ENCODE data around the gene TPBGL.
A peak's percentile ranks its signal among the peaks of the same experiment; 100 is the strongest.

The TPBGL gene

DNA sequence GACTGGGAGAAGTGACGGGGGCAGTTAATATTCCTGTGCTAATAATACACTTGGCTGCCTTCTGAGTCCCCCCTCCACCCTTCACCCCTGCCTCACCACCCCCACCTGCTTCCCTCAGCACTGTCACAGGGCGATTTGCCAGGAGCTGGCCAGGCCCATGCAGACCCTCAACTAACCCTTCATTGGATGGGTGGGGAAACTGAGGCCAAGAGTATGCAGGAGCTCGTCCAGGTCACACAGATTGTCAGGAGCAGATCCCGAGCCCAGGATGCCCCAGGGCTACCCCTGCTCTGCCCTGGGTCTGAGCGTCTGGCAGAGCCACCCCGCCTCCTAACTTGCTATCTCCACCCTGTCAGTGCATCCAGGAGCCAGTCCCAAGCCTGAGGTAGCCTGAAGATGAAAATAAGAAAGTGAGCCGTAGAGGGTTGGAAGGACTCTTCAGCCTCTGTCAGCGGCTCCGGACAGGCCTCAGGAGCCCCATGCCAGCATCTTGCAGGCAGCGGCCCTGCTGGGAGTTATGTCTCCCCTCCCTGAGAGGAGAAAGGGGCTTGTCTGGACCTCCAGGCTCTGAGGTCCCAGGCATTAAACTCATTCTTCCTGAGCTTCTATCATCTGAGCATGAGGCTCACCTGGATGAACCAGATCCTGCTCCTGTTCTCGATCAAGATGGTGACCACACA is 6.2 kb downstream of the TPBGL start:
- Mint-ChIP-seq H3K4me3 (no peak overlapping the region), H3K4me1 (ENCODE audit: low read depth) (peaks cover 7% of the 10 kb centered on the region), H3K27me3 (peaks cover 30% of the 10 kb centered on the region), H3K9me3 (no peaks in the 10 kb centered on the region), H3K36me3 (ENCODE audit: low read depth) (no peaks in the 10 kb centered on the region), H3K27ac (no peak overlapping the region)
- peak; percentile 21 for DNase-seq

DNA sequence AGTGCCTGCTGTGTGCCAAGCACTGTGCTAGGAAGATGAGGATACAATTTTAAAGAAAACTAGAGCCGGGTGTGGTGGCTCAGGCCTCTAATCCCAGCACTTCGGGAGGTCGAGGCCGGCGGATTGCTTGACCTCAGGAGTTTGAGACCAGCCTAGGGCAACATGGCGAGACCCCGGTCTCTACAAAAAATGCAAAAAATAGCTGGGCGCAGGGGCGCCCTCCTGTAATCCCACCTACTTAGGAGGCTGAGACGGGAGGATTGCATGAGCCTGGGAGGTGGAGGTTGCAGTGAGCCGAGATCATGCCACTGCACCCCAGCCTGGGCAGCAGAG is 8.3 kb downstream of the TPBGL start:
- no peaks in the 10 kb centered on the region for H3K36me3 Mint-ChIP-seq (ENCODE audit: low read depth)
- peaks cover 3% of the 10 kb centered on the region for H3K4me1 Mint-ChIP-seq (ENCODE audit: low read depth)
- no peak for DNase-seq
- H3K4me3 Mint-ChIP-seq = no peak overlapping the region
- no peak overlapping the region for H3K27ac Mint-ChIP-seq
- H3K27me3 Mint-ChIP-seq = peaks cover 11% of the 10 kb centered on the region
- no peaks in the 10 kb centered on the region for H3K9me3 Mint-ChIP-seq

DNA sequence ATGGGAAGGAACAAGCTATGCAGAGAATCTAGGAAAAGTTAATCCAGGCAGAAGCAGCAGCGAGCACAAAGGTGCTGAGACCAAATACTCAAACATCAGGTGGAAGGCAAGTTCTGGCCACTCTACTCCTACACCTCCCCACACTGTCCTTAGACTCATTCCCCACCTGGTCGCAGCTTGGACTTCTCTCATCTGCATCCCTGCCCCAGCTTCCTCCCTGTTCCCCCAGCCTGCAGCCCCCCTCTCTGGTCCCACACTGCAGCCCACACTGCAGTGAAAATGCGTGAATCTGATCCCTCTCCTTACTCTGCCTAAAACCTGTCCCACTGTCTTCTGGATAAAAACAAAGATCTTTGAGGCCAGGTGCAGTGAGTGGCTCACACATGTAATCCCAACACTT is 9.1 kb downstream of the TPBGL start:
- no peak overlapping the region for H3K27ac Mint-ChIP-seq
- H3K27me3 Mint-ChIP-seq = peaks cover 8% of the 10 kb centered on the region
- H3K4me1 Mint-ChIP-seq (ENCODE audit: low read depth) = peaks cover 3% of the 10 kb centered on the region
- H3K4me3 Mint-ChIP-seq = no peak overlapping the region
- no peak for DNase-seq
- no peaks in the 10 kb centered on the region for H3K9me3 Mint-ChIP-seq
- no peaks in the 10 kb centered on the region for H3K36me3 Mint-ChIP-seq (ENCODE audit: low read depth)

DNA sequence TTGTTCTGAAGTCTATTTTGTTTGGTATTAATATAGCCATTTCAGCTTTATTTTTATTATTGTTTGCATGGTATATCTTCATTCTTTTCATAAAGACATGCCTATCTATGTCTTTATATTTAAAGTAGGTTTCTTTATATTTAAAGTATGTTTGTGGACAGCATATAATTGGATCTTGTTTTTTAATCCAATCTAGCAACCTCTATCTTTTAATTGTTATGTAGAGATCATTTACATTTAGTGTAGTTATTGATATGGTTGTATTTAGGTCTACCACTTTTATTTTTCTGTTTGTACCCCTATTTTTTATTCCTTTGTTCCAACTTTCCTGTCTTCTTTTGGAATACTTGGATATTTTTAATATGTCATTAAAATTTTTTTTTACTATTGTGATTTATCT is 13.8 kb downstream of the TPBGL start:
- H3K27me3 Mint-ChIP-seq = peaks cover 8% of the 10 kb centered on the region
- no peaks in the 10 kb centered on the region for H3K4me1 Mint-ChIP-seq (ENCODE audit: low read depth)
- H3K27ac Mint-ChIP-seq = no peak overlapping the region

DNA sequence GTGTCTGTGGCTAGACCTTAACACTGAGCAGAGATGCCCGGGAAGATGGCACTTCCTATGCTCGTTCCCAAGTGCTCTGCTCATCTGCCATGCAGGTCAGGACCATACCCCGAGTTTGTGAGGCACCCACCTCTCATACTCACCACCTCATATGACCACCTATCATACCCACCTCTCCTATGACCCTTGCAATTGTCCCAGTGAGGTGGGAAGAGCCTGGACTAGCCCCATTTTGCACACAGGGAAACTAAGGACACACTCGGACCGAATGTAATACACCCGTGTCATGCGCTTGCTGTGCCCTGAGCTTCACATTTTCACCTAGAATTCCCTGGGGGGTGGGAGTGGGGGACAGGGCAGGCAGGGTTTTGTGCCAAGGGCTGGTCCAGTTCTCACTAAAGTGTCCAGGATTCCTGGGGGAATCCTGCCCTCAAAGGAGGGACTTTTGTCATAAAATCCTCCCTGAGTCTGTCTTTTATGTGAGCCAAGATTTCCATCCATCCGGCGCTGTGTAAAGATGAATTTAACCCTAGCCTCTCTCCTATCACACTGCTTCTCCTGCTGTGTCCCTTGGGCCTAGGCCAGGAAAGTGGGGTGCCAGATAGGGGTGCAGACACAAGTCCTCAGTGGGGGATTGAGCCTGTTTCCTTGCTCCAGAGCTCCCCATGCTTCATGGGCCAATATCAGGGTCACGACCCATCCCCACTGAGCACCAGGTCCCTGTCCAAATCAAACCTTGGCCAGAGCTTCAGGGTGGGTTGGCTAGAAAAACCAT is 20.0 kb downstream of the TPBGL start:
- Mint-ChIP-seq H3K36me3 (ENCODE audit: low read depth) (no peaks in the 10 kb centered on the region), H3K4me3 (no peak overlapping the region), H3K4me1 (ENCODE audit: low read depth) (peaks cover 47% of the 10 kb centered on the region), H3K27me3 (no peaks in the 10 kb centered on the region), H3K27ac (peak overlapping the region; percentile 72), H3K9me3 (no peaks in the 10 kb centered on the region)
- DNase-seq = peak; percentile 28

More for the DNA sequence above, 13.8 kb downstream of the TPBGL start:
- no peak overlapping the region for H3K4me3 Mint-ChIP-seq
- H3K36me3 Mint-ChIP-seq (ENCODE audit: low read depth) = no peaks in the 10 kb centered on the region
- no peak for DNase-seq
- H3K9me3 Mint-ChIP-seq = no peaks in the 10 kb centered on the region

DNA sequence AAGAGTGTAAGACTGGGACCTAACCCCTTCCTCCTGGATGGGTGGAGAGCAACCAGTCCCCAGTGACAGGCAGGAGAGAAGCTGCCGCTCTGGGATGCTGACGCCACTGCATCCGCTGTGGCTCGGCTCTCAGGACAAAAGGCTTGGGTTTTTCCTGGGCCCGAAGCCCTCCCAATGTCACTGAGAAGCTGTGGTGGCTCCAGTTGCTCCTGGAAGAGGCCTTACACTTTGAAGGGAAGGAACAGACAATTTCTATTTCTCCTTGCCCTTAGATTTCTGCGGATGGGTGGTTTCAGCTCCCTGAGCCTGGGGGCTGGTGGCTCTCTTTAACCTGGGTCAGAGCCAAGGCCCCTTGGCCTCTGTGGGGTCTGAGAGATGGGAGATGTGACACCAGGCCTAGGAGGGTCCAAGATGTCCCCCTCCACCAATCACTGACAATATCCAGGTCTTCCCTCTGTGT is 21.4 kb downstream of the TPBGL start:
- Mint-ChIP-seq H3K27me3 (no peaks in the 10 kb centered on the region), H3K36me3 (ENCODE audit: low read depth) (no peaks in the 10 kb centered on the region), H3K27ac (peak overlapping the region; percentile 18), H3K4me3 (no peak overlapping the region), H3K9me3 (no peaks in the 10 kb centered on the region), H3K4me1 (ENCODE audit: low read depth) (peaks cover 47% of the 10 kb centered on the region)
- DNase-seq = no peak

DNA sequence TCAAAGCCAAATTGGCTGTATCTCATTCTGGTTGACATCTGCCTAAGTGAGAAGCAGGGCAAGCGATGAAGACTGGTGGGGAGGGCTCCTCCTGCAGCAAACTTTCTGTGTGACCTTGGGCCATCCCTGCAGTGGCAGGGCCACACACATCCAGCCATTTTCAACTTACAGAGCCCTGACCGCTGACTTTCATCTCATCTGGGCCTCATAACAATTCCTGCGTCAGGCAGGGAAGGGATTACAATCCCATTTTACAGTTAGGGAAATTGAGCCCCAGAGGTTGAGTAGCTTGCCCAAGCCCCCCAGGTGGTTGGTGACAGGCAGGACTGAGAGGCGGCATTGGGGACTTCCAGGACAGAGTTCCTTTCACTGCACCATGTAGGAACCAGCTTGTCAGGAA is 21.9 kb downstream of the TPBGL start:
- H3K9me3 Mint-ChIP-seq = no peaks in the 10 kb centered on the region
- peaks cover 47% of the 10 kb centered on the region for H3K4me1 Mint-ChIP-seq (ENCODE audit: low read depth)

DNA sequence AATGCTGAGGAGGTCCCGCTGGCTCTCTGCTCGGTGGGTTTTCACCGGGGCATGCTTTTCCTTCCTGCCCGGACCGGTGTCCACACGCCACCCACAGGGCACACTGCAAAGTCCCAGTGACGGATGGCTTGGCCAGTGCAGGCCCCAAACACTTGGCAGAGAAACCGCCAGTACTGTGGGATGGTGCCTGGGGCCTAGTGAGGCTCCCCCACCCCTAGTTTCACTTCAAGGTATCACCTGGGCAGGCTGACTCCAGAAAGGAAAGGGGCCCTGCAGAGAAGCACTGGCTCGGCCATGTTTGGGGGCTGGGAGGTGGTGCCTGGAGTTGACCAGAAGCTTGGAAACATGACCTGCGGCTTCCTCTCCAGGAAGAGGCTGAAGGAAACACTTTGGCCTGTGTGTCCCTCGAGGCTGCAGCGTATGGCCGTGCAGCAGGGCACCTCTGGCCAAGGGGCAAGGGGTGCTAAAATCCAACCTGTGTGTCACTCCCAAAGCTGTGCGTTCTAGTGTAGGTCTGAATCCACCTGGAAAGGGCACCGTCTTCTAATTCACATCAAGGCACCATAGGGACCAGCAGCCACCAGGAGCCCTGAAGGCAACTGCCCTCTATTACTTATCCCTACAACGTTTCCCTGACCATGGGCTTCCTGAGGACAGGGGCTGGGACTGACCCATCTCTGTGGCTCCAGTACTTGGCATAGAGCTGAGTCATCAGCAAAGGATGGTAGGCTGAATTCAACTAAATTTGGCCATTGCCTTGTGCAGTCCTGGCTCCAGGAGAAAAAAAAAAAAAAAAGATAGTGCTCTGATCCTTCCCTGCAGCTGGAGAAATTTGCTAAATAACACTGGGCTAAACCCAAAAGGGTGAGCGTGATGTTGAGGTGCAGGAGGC is 22.6 kb downstream of the TPBGL start:
- Mint-ChIP-seq H3K36me3 (ENCODE audit: low read depth) (peaks cover 4% of the 10 kb centered on the region), H3K9me3 (no peaks in the 10 kb centered on the region), H3K4me3 (no peak overlapping the region), H3K27me3 (no peaks in the 10 kb centered on the region), H3K4me1 (ENCODE audit: low read depth) (peaks cover 47% of the 10 kb centered on the region), H3K27ac (no peak overlapping the region)
- DNase-seq = peak; percentile 28

More for the DNA sequence above, 21.9 kb downstream of the TPBGL start:
- Mint-ChIP-seq H3K27ac (no peak overlapping the region), H3K36me3 (ENCODE audit: low read depth) (peaks cover 2% of the 10 kb centered on the region), H3K27me3 (no peaks in the 10 kb centered on the region), H3K4me3 (no peak overlapping the region)
- peak; percentile 25 for DNase-seq

DNA sequence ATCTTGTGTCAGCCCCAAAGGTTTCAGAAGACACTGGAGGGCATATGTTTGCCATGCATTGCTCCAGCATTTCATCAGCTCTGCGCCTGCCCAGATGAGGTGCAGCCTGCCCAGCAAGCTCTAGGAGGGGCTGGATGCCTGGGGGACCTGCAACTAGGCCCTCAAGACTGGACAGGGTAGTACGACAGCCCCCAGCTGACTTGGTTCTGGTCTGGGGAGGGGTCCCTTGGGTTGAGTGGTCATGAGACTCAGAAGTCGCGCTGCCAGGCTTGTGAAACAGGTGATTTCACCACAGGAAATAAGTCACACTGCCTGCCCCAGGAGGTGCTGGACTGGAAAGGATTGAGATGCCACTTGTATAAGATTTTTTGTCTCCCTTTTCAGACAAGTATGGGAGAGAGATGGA is 23.4 kb downstream of the TPBGL start:
- peaks cover 47% of the 10 kb centered on the region for H3K4me1 Mint-ChIP-seq (ENCODE audit: low read depth)
- no peaks in the 10 kb centered on the region for H3K27me3 Mint-ChIP-seq
- H3K4me3 Mint-ChIP-seq = no peak overlapping the region
- peak overlapping the region; percentile 4 for H3K27ac Mint-ChIP-seq
- peak; percentile 34 for DNase-seq
- no peaks in the 10 kb centered on the region for H3K9me3 Mint-ChIP-seq
- H3K36me3 Mint-ChIP-seq (ENCODE audit: low read depth) = peaks cover 4% of the 10 kb centered on the region

DNA sequence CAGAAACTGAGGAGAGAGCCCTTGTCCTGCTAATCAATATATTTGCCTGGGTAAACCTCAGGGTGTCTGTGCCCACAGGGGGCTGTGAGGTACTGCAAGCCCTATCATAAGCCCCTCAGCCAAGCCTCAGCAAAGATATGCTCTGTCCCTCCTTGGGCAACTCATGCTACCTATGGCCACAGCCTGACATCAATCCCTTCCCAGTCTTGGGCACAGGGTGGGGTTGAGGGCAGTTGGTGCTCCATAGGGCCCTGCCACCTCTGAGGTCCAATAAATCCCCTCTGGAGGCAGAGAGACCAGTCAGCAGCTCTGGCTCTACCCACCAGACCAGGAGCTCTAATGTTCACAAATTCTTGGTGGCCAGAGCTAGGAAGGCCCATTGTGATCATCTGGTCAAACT is 23.8 kb downstream of the TPBGL start:
- no peak for DNase-seq
- Mint-ChIP-seq H3K36me3 (ENCODE audit: low read depth) (peaks cover 4% of the 10 kb centered on the region), H3K27ac (peak overlapping the region; percentile 4), H3K9me3 (no peaks in the 10 kb centered on the region), H3K4me3 (no peak overlapping the region), H3K4me1 (ENCODE audit: low read depth) (peaks cover 47% of the 10 kb centered on the region), H3K27me3 (no peaks in the 10 kb centered on the region)

DNA sequence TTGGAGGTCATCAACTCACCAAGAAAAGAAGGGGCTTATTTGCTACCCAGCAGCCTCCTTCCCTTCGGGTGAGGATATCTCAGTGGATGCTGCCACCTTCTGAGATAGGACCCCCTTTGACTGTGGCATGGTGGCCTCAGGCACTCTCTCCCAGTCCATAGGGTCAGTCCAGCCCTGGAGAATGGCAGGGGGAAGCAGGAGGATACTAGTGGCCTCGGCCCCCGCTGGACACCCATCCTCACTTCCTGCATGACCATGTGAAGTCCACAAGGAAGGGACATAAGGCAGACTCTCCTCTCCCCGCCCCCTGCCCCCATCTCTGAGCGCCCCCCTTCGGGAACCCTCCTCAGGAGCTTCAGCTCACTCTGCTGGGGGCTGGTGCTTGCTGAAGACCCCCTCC is 24.4 kb downstream of the TPBGL start:
- H3K4me3 Mint-ChIP-seq = no peak overlapping the region
- peaks cover 4% of the 10 kb centered on the region for H3K36me3 Mint-ChIP-seq (ENCODE audit: low read depth)
- H3K27me3 Mint-ChIP-seq = no peaks in the 10 kb centered on the region
- H3K9me3 Mint-ChIP-seq = no peaks in the 10 kb centered on the region
- peaks cover 41% of the 10 kb centered on the region for H3K4me1 Mint-ChIP-seq (ENCODE audit: low read depth)
- DNase-seq = peak; percentile 21
- no peak overlapping the region for H3K27ac Mint-ChIP-seq

DNA sequence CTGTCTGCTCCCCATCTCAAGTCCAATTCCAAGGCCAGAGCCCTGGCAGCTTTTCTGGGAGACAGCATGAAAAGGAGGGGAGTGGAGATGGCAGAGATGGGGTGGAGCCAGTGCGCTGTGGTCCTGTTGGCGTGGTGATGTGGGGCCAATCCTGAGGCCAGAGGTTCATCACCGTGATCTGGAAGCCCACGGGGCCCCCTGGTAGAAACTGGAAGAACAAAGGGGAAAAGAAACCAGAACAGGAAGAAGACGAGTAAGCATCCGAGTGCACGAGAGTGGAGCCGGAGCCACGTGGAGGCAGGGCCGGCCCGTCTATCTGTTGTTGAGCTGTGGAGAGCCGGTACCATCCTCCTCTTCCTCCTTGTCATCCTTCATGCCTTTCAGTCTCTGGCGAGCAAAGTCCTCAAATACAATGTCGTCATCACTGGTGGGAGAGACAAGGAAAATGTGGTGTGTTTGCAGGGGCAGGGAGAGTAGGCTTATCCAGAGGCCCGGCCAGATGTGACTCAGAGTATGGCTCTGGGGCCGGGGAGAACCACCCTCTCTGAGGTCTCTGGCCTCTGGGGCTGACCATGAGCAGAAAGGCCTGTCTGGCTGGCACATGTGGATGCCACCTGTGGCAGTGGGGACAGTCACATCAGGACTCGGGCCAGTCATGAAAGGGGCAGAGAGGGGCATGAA is 25.4 kb downstream of the TPBGL start:
- Mint-ChIP-seq H3K4me3 (no peak overlapping the region), H3K9me3 (no peaks in the 10 kb centered on the region), H3K4me1 (ENCODE audit: low read depth) (peaks cover 33% of the 10 kb centered on the region), H3K36me3 (ENCODE audit: low read depth) (peaks cover 4% of the 10 kb centered on the region), H3K27me3 (no peaks in the 10 kb centered on the region), H3K27ac (peak overlapping the region; percentile 60)
- DNase-seq = peak; percentile 17

DNA sequence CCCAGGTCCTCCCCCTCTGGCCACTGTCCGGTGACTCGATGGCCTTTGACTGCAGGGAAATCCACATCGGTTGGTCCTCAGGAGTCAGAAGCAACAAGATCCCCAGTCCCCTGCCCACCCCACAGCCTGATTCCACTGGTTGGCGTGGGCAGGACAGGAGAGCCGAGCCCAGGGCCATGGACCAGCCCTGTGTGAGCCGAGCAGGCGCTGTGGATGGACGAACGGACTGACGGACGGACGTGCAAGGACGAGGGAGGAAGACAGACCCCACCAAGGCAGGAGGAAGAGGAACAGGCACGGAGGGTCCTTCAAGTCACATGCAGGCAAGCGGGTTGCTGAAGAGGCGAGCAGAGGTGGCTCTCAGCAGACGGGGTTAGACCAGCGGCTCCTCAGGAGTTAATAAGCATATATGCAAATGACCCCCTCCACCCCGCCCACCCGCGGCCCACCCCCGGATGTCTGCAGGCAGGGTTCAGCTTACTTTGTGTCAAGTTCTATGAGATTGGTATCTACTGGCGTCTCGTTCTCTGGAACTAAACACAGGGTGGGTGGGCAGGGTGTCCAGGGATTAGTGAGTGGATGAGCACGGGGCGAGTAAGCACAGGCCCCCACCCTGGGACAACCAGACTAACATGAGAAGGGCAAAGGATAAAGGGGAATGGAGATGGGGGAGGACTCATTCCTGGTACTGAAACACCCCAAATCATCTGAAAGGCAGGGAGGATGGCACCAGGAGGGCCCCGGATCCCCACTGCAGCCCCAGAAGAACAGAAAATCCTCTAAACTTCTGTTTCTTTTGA is 26.8 kb downstream of the TPBGL start:
- DNase-seq = peak; percentile 23
- no peak overlapping the region for H3K27ac Mint-ChIP-seq
- H3K4me3 Mint-ChIP-seq = no peak overlapping the region
- peaks cover 25% of the 10 kb centered on the region for H3K4me1 Mint-ChIP-seq (ENCODE audit: low read depth)
- peaks cover 8% of the 10 kb centered on the region for H3K36me3 Mint-ChIP-seq (ENCODE audit: low read depth)
- H3K27me3 Mint-ChIP-seq = no peaks in the 10 kb centered on the region
- H3K9me3 Mint-ChIP-seq = no peaks in the 10 kb centered on the region

Measured in activated T-cell treated with anti-CD3 and anti-CD28 coated beads, Interleukin-2, amount 50 U/mL, for 24 hours (primary cell).